LNCaP clone FGC (cell line): Measurements from ENCODE around the gene DHX40.

Experiments
- DNase-seq: peaks from one replicate; pipeline ENCODE4 v3.0.0-alpha.2; 2011; ENCODE audit warnings: low read depth
- H3K4me3 ChIP-seq: 2 replicates; pipeline ENCODE4 v1.5.1; 2011; ENCODE audit warnings: mild to moderate bottlenecking, low read depth, low read length, control low read depth
- TF ChIP-seq, protein P1 (sequence below): IDR thresholded peaks from 2 replicates; pipeline ENCODE4 v1.5.1; 2012; ENCODE audit warnings: mild to moderate bottlenecking; ENCODE audit not compliant: control insufficient read depth, insufficient read depth; ENCODE audit errors: extremely low read depth

Gene DHX40

DNA sequence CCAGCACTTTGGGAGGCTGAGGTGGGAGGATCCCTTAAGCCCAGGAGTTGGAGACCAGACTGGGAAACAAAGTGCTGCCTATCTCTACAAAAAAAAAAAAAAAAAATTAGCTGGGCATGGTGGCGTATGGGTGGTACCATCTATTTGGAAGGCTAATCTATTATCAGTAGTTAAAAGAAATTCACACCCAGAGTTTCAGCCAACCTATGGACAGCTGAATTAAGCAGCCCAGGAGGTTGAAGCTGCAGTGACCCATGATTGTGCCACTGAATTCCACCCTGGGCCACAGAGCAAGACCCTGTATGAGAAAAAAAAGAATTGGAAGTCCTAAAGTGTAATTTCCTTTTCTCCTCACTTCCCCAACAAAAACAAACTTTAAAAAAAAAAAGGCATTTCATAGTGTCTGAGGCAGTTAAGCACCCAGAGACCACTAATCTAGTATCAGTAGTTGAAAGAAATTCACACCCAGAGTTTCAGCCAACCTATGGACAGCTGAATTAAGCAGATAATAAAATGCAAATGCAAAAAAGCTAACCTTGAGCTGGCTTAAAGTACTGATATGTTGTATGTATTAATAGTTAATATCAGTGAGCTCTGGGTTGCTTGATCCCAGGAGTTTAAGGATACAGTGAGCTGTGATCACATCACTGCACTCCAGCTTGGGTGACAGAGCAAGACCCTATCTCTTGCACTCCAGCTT lies 72.4 kb downstream of the DHX40 start:
- no peak overlapping the region for H3K4me3 ChIP-seq
- TF ChIP-seq, protein P1, sequence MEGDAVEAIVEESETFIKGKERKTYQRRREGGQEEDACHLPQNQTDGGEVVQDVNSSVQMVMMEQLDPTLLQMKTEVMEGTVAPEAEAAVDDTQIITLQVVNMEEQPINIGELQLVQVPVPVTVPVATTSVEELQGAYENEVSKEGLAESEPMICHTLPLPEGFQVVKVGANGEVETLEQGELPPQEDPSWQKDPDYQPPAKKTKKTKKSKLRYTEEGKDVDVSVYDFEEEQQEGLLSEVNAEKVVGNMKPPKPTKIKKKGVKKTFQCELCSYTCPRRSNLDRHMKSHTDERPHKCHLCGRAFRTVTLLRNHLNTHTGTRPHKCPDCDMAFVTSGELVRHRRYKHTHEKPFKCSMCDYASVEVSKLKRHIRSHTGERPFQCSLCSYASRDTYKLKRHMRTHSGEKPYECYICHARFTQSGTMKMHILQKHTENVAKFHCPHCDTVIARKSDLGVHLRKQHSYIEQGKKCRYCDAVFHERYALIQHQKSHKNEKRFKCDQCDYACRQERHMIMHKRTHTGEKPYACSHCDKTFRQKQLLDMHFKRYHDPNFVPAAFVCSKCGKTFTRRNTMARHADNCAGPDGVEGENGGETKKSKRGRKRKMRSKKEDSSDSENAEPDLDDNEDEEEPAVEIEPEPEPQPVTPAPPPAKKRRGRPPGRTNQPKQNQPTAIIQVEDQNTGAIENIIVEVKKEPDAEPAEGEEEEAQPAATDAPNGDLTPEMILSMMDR, result no peak
- no peak for DNase-seq

DNA sequence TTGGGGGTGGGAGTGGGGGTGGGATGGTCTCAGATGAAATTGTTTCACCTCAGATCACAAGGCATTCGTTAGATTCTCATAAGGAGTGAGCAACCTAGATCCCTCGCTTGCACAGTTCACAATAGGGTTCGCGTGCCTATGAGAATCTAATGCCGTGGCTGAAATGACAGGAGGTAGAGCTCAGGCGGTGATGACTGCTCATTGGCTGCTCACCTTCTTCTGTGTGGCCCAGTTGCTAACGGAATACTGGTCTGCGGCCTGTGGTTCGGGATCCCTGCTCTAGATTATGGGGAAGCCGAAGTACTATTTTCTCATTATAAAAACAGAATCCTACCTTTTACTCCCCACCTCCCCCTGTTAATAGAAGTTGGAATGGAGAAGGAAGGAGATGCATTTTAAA lies 73.1 kb downstream of the DHX40 start:
- TF ChIP-seq, protein P1, result no peak
- DNase-seq, result no peak
- no peak overlapping the region for H3K4me3 ChIP-seq

DNA sequence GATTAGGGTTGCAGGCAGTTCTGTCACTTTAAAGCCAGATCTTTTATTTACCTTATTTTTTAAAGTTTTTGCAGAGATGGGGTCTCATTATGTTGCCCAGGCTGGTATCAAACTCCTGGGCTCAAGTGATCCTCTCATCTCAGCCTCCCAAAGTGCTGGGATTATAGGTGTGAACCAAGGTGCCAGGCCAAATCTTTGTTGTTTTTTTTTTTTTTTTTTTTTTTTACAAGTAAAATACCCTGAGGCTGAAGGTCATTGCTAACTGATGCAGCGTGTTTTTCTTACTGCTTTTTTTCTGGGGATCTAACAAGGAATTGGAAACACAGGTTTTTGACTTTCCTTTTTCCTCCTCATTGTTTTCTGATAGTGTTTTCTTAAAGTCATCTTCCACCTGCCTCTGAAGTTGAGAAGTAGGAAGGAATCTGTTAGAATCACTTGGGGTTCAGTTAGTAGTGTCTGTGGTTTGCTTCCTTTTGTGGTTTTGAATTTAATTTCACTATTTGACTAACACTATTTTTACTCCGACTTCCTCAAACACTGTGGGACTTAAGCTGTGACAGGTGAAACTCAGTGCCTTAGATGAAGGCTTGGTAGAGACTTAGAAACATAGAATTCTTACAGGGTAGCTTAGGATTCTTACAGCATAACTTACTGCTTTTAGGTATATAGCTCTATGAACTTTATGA lies 76.5 kb downstream of the DHX40 start:
- DNase-seq, result no peak
- TF ChIP-seq, protein P1, result no peak
- peak overlapping the region; percentile 46 for H3K4me3 ChIP-seq

DNA sequence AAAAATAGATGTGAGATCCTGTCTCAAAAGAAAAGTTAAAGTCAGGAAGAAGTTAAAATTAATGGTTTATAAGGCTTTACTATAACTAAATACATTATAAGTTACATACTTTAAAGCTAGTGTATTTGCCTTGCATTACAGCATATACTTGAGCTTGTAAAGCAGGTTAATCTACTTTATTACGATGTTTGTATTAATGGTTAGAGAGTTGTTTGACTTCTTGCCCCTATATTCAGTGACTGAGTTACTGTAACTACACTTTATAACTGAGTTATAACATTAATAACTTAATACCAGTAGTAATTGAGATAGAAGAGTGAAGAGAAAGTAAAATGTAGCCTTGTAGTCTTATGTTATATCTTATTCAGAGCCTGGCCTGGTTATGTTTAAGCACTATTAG lies 77.2 kb downstream of the DHX40 start:
- DNase-seq, result peak; percentile 71
- TF ChIP-seq, protein P1, result no peak
- peak overlapping the region; percentile 46 for H3K4me3 ChIP-seq

DNA sequence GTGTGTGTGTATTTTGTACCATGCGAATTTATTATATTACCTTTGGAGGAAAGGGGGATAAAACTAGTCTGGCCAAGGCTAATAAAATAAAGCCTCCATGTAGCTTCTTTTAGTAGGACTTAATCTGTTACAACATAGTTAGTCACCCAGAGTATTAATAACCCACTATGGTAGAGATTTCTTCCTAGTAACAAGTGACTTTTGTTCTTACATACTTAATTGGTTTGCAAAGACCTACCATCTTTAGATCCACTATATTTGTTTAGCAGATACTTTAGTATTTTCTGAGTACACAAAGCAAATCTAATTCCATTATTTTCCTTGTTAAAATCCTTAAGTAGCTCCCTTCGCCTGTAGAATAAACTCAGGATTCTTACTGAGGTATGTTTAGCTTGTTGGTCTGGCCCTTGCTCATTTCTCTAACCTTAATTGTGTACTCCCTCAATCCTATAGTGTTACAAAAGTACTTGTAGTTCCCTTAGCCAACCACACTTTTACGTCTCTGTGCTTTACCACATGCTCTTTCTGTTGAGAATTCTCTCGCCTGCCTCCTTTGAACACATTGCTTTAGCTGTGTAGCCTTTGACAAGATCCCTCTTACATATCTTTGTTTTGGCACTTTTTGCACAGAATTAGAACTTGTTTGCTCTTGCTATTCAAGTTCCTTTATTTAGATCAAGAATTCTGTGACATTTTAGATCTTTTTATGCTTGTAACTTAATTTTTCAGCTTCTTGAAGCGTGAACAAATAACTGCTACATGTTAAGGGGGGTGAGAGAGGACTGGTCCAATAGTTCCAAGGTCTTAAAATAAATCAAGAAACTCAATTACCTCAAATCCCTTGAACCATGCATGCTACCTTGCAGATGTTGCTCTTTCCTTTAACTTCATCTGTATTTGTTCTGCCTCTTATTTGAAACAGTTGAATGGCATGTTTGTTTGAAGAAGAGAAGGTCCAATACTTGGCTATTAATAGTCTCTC lies 78.0 kb downstream of the DHX40 start:
- peak overlapping the region; percentile 46 for H3K4me3 ChIP-seq
- DNase-seq, result peak; percentile 58
- TF ChIP-seq, protein P1, result no peak

DNA sequence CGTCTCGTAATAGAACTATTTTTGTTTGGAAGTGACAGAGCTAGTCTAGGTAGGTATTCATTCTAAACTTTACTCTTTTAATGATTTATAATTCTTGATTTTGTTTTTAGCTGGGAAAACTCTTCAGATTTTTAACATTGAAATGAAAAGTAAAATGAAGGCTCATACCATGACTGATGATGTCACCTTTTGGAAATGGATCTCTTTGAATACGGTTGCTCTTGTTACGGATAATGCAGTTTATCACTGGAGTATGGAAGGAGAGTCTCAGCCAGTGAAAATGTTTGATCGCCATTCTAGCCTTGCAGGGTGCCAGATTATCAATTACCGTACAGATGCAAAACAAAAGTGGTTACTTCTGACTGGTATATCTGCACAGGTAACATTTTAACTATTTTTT lies 81.9 kb downstream of the DHX40 start:
- no peak overlapping the region for H3K4me3 ChIP-seq
- TF ChIP-seq, protein P1, result no peak
- no peak for DNase-seq
